Measurements from ENCODE around the gene SLC25A34.

The SLC25A34 gene

DNA sequence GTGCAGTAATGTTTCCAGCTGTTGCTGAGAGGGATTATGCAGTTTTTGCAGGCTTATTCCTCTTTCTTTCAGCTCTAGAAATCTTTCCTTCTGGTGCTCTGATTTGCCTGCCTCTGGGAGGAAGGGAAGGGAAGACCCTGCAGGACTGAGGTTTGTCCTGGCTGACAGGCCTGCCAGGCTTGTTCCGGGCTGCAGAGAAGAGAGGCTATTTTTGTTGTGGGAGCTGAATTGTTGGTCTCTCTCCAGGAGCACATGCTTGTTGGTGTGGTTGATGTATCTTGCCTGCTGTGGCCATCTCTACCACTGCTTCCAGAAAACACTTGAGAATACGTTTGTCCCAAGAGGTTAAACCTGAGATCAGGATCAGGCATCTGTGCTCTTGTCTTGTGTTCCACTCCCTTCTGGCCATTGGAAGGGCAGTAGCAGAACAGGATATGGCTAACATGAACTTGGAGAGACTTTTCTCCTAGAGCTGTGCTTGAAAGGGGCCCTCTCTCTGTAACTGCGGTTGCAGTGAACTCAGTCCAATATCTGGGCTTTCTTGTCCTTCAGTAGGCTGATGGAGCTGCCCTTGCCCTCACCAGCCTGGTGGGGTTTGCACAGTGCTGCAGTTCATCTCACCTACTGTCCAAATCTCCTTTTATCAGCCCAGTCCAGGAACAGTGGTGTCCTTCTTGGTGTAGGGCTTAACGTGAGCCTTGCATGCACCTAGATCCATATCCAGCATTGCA, 21.5 kb upstream of the SLC25A34 start:
- Histone ChIP-seq H3K4me2 (ENCODE audit: insufficient read depth, low read length, poor library complexity, severe bottlenecking) (no peak overlapping the region), H2AK5ac (ENCODE audit: low read depth, low read length) (no peak overlapping the region), H3K14ac (ENCODE audit: low read length) (no peak overlapping the region), H2BK120ac (ENCODE audit: low read depth, low read length) (no peak overlapping the region), H3K79me1 (ENCODE audit: low read depth, low read length) (peaks cover 2% of the 10 kb centered on the region), H3K27ac (replicated peaks; ENCODE audit: low read length) (no peak overlapping the region), H3K9ac (ENCODE audit: low read depth, low read length, poor library complexity) (no peak overlapping the region), H2BK12ac (ENCODE audit: low read length) (no peak overlapping the region), H3K4me3 (ENCODE audit: low read length in 2 of 2) (no peak overlapping the region), H2AFZ (ENCODE audit: low read length) (no peak overlapping the region), H3K4ac (ENCODE audit: low read length) (no peak overlapping the region), H3K18ac (ENCODE audit: low read length) (no peak overlapping the region), H3K27me3 (ENCODE audit: control insufficient read depth in 3 of 3, insufficient read depth in 3 of 3, low read depth in 1 of 3, low read length in 3 of 3) (peaks cover 0 to 6% (median 0%) of the 10 kb centered on the region in 3 experiments), H2BK5ac (ENCODE audit: low read length) (no peak overlapping the region), H2BK15ac (ENCODE audit: low read length) (no peak overlapping the region), H4K8ac (ENCODE audit: low read depth, low read length) (no peak overlapping the region), H4K91ac (ENCODE audit: low read depth, low read length, poor library complexity) (no peak overlapping the region), H3K36me3 (replicated peaks in 1 of 2; ENCODE audit: control insufficient read depth in 2 of 2, insufficient read depth in 2 of 2, low read length in 2 of 2) (peaks cover 24 to 40% of the 10 kb centered on the region in 2 donors), H3K4me1 (ENCODE audit: control insufficient read depth in 2 of 2, insufficient read depth in 1 of 2, low read depth in 1 of 2, low read length in 2 of 2) (no peaks in the 10 kb centered on the region), H3K9me3 (replicated peaks in 1 of 2; ENCODE audit: control insufficient read depth in 2 of 2, insufficient read depth in 1 of 2, low read depth in 1 of 2, low read length in 2 of 2) (no peaks in the 10 kb centered on the region), H3K23ac (ENCODE audit: low read depth, low read length, poor library complexity) (no peak overlapping the region)
- no CpG with 5 or more reads among the region's 4 CpGs for WGBS, 2 donors (ENCODE audit: extremely low coverage in 2 of 2, insufficient read length in 2 of 2, insufficient replicate concordance in 1 of 2)
- DNase-seq (ENCODE audit: low spot score) = no peak

DNA sequence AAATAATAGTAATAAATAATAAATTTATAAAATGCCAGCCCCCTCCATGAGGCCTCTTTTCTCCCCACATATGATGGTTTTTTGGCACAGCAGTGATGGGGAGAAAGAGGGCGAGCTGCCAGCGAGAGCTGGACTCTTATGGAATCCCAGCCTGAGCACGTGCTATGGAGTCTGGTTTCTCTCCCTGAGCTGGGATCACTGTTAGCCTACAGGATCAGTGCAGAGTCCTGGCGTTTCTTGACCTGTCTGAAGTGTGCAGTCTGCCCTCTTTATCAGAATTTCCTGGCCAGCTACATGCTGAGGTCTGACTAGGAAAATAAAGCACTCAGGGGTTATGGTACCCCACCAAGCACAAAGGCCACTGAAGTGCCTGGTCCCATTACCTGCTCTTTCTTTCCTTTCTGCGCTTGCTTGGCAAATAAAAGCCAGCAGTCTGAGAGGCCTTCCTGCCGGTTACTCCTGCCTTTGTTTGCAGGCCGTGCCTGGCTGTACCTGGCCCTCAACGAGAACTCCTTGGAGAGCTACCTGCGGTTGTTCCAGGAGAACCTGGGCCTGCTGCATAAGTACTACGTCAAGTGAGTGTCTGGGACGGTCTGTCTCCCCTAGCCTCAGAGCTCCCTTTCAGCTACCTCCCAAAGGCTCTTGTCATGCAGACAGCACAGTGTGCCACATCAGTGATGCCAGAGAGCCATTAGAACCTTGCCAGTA, 18.5 kb upstream of the SLC25A34 start:
- Histone ChIP-seq H2AK5ac (ENCODE audit: low read depth, low read length) (no peak overlapping the region), H3K79me1 (ENCODE audit: low read depth, low read length) (peaks cover 5% of the 10 kb centered on the region), H3K4ac (ENCODE audit: low read length) (no peak overlapping the region), H2BK12ac (ENCODE audit: low read length) (no peak overlapping the region), H3K4me2 (ENCODE audit: insufficient read depth, low read length, poor library complexity, severe bottlenecking) (no peak overlapping the region), H3K23ac (ENCODE audit: low read depth, low read length, poor library complexity) (peak overlapping the region; percentile 91), H3K14ac (ENCODE audit: low read length) (no peak overlapping the region), H3K4me1 (ENCODE audit: control insufficient read depth in 2 of 2, insufficient read depth in 1 of 2, low read depth in 1 of 2, low read length in 2 of 2) (no peaks in the 10 kb centered on the region), H2BK5ac (ENCODE audit: low read length) (peak overlapping the region; percentile 75), H2AFZ (ENCODE audit: low read length) (no peak overlapping the region), H3K9ac (ENCODE audit: low read depth, low read length, poor library complexity) (no peak overlapping the region), H3K9me3 (replicated peaks in 1 of 2; ENCODE audit: control insufficient read depth in 2 of 2, insufficient read depth in 1 of 2, low read depth in 1 of 2, low read length in 2 of 2) (no peaks in the 10 kb centered on the region), H3K18ac (ENCODE audit: low read length) (peak overlapping the region; percentile 48), H4K8ac (ENCODE audit: low read depth, low read length) (no peak overlapping the region), H3K27ac (replicated peaks; ENCODE audit: low read length) (no peak overlapping the region), H2BK120ac (ENCODE audit: low read depth, low read length) (no peak overlapping the region), H3K27me3 (ENCODE audit: control insufficient read depth in 3 of 3, insufficient read depth in 3 of 3, low read depth in 1 of 3, low read length in 3 of 3) (peaks cover 0 to 6% (median 0%) of the 10 kb centered on the region in 3 experiments), H3K36me3 (replicated peaks in 1 of 2; ENCODE audit: control insufficient read depth in 2 of 2, insufficient read depth in 2 of 2, low read length in 2 of 2) (peaks cover 41 to 63% of the 10 kb centered on the region in 2 donors), H4K91ac (ENCODE audit: low read depth, low read length, poor library complexity) (no peak overlapping the region), H3K4me3 (ENCODE audit: low read length in 2 of 2) (peak overlapping the region in 1 of 2 donors; percentile 30), H2BK15ac (ENCODE audit: low read length) (no peak overlapping the region)
- no CpG with 5 or more reads among the region's 11 CpGs for WGBS, 2 donors (ENCODE audit: extremely low coverage in 2 of 2, insufficient read length in 2 of 2, insufficient replicate concordance in 1 of 2)
- DNase-seq (ENCODE audit: low spot score) = no peak

DNA sequence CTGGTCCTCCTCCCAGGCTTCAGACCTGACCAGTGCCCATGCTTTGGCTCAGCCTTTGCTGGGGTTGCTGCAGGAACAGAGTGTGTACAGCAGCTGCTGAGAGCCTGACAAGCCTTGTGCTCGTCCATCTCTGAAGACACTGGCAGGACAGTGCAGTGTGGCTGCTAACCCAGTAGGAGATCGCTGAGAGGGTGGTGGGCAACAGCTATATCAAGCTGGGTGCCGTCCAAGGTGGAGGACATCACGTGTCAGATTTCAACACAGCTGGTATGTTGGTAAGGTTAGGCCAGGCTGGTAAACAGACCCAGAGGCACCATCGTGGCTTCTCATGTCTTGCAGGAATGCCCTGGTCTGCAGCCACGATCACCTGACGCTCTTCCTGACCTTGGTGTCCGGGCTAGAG, 17.9 kb upstream of the SLC25A34 start:
- peak overlapping the region; percentile 91 for H3K23ac ChIP-seq (ENCODE audit: low read depth, low read length, poor library complexity)

More for the DNA sequence above, 17.9 kb upstream of the SLC25A34 start:
- Histone ChIP-seq H2BK12ac (ENCODE audit: low read length) (no peak overlapping the region), H2AK5ac (ENCODE audit: low read depth, low read length) (no peak overlapping the region), H3K9ac (ENCODE audit: low read depth, low read length, poor library complexity) (no peak overlapping the region), H3K4me3 (ENCODE audit: low read length in 2 of 2) (no peak overlapping the region), H3K14ac (ENCODE audit: low read length) (peak overlapping the region; percentile 56), H4K91ac (ENCODE audit: low read depth, low read length, poor library complexity) (no peak overlapping the region), H3K4me2 (ENCODE audit: insufficient read depth, low read length, poor library complexity, severe bottlenecking) (no peak overlapping the region), H3K36me3 (replicated peaks in 1 of 2; ENCODE audit: control insufficient read depth in 2 of 2, insufficient read depth in 2 of 2, low read length in 2 of 2) (peaks cover 45 to 68% of the 10 kb centered on the region in 2 donors), H2AFZ (ENCODE audit: low read length) (no peak overlapping the region), H3K27me3 (ENCODE audit: control insufficient read depth in 3 of 3, insufficient read depth in 3 of 3, low read depth in 1 of 3, low read length in 3 of 3) (peaks cover 0 to 6% (median 0%) of the 10 kb centered on the region in 3 experiments), H2BK15ac (ENCODE audit: low read length) (no peak overlapping the region), H3K4ac (ENCODE audit: low read length) (no peak overlapping the region), H3K27ac (replicated peaks; ENCODE audit: low read length) (no peak overlapping the region), H3K9me3 (replicated peaks in 1 of 2; ENCODE audit: control insufficient read depth in 2 of 2, insufficient read depth in 1 of 2, low read depth in 1 of 2, low read length in 2 of 2) (no peaks in the 10 kb centered on the region), H3K4me1 (ENCODE audit: control insufficient read depth in 2 of 2, insufficient read depth in 1 of 2, low read depth in 1 of 2, low read length in 2 of 2) (no peaks in the 10 kb centered on the region), H2BK5ac (ENCODE audit: low read length) (peak overlapping the region; percentile 75), H2BK120ac (ENCODE audit: low read depth, low read length) (no peak overlapping the region), H3K79me1 (ENCODE audit: low read depth, low read length) (peaks cover 5% of the 10 kb centered on the region), H4K8ac (ENCODE audit: low read depth, low read length) (no peak overlapping the region), H3K18ac (ENCODE audit: low read length) (peak overlapping the region; percentile 48)
- no peak for DNase-seq (ENCODE audit: low spot score)
- WGBS, 2 donors (ENCODE audit: extremely low coverage in 2 of 2, insufficient read length in 2 of 2, insufficient replicate concordance in 1 of 2) = no CpG with 5 or more reads among the region's 8 CpGs
